COR-L47 (cell line): ENCODE results near the gene MAPKBP1.

Source experiments
- DNase-seq: peaks from one replicate; lab custom pipeline; 2025; lab: John Stamatoyannopoulos, UW

MAPKBP1 gene

GRCh38 chr15:41848631-41849030 lies 74.3 kb downstream of the MAPKBP1 start:
- DNase-seq = no peak

GRCh38 chr15:41849204-41849603 lies 74.9 kb downstream of the MAPKBP1 start:
- no peak for DNase-seq

- no peak for DNase-seq
These were observed 75.6 kb downstream of the MAPKBP1 start for GRCh38 chr15:41849861-41850260.

GRCh38 chr15:41850482-41851166 lies 76.3 kb downstream of the MAPKBP1 start:
- DNase-seq = no peak

GRCh38 chr15:41851167-41851523 lies 76.9 kb downstream of the MAPKBP1 start:
- no peak for DNase-seq

GRCh38 chr15:41851755-41852370 lies 77.6 kb downstream of the MAPKBP1 start:
- DNase-seq = no peak

- no peak for DNase-seq
These were observed 78.7 kb downstream of the MAPKBP1 start for GRCh38 chr15:41852736-41853590.

- DNase-seq = no peak
These were observed 79.5 kb downstream of the MAPKBP1 start for GRCh38 chr15:41853831-41854230.

- no peak for DNase-seq
These were observed 80.2 kb downstream of the MAPKBP1 start for GRCh38 chr15:41854443-41854842.

GRCh38 chr15:41855261-41855961 lies 81.1 kb downstream of the MAPKBP1 start:
- no peak for DNase-seq

- no peak for DNase-seq
These were observed 82.0 kb downstream of the MAPKBP1 start for GRCh38 chr15:41856262-41856661.

GRCh38 chr15:41856716-41857115 lies 82.4 kb downstream of the MAPKBP1 start:
- no peak for DNase-seq

- no peak for DNase-seq
These were observed 83.0 kb downstream of the MAPKBP1 start for GRCh38 chr15:41857316-41857715.

- DNase-seq = no peak
These were observed 84.5 kb downstream of the MAPKBP1 start for GRCh38 chr15:41858756-41859155.

- DNase-seq = no peak
These were observed 86.0 kb downstream of the MAPKBP1 start for GRCh38 chr15:41860049-41860828.

- no peak for DNase-seq
These were observed 87.6 kb downstream of the MAPKBP1 start for GRCh38 chr15:41861736-41862356.

- DNase-seq = peak; percentile 49
These were observed 88.3 kb downstream of the MAPKBP1 start for GRCh38 chr15:41862515-41863116.

- DNase-seq = no peak
These were observed 91.3 kb downstream of the MAPKBP1 start for GRCh38 chr15:41865490-41866055.

- no peak for DNase-seq
These were observed 92.0 kb downstream of the MAPKBP1 start for GRCh38 chr15:41866263-41866703.

GRCh38 chr15:41866872-41867579 lies 92.7 kb downstream of the MAPKBP1 start:
- DNase-seq = no peak
